ENCODE data around the gene LMAN1L. TPM values are rescaled to one million over a fixed set of nuclear protein-coding genes. Genes with fewer than 3 reads are reported as not detected.

The LMAN1L gene
- total RNA-seq, 1 experiment from 2014 or later, result not detected

DNA sequence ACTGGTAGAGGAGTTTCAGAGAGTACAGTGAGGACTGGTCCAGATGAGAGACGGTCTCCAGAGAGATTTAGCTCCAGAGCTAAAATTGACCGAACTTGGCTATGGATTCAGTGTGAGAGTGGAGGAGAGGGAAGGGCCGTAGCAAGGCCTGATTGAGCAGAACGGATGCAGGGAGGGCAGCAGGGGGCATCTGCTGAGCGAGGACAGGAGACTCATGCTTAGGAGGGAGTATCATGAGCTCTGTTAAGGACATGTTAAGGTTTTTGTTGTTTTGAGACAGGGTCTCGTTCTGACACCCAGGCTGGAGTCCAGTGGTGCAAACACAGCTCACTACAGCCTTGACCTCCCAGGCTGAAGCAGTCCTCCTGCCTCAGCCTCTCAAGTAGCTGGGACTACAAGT is 7.7 kb upstream of the LMAN1L start:
- Mint-ChIP-seq H3K4me3 (no peak overlapping the region), H3K4me1 (peaks cover 7% of the 10 kb centered on the region), H3K36me3 (peaks cover 7% of the 10 kb centered on the region; the same call in 1 of the 2 replicates), H3K9me3 (no peaks in the 10 kb centered on the region), H3K27me3 (ENCODE audit: low read depth) (no peaks in the 10 kb centered on the region), H3K27ac (peak overlapping the region; percentile 68; the same call in 1 of the 2 replicates)
- no peak for ATAC-seq
- no peak for DNase-seq (ENCODE audit: low spot score)
- ChIA-PET POLR2A (interaction anchor here (0.6 to 1.1 kb wide), 2 partner anchors 44 to 914 kb away, joined by 3 read pairs; no protein-coding TSS in a partner anchor), CTCF (interaction anchor here (0.7 to 5.0 kb wide), 7 partner anchors 11 to 173 kb away, joined by 3 to 30 read pairs (median 5); no protein-coding TSS in a partner anchor)
- TF ChIP-seq, protein P1, sequence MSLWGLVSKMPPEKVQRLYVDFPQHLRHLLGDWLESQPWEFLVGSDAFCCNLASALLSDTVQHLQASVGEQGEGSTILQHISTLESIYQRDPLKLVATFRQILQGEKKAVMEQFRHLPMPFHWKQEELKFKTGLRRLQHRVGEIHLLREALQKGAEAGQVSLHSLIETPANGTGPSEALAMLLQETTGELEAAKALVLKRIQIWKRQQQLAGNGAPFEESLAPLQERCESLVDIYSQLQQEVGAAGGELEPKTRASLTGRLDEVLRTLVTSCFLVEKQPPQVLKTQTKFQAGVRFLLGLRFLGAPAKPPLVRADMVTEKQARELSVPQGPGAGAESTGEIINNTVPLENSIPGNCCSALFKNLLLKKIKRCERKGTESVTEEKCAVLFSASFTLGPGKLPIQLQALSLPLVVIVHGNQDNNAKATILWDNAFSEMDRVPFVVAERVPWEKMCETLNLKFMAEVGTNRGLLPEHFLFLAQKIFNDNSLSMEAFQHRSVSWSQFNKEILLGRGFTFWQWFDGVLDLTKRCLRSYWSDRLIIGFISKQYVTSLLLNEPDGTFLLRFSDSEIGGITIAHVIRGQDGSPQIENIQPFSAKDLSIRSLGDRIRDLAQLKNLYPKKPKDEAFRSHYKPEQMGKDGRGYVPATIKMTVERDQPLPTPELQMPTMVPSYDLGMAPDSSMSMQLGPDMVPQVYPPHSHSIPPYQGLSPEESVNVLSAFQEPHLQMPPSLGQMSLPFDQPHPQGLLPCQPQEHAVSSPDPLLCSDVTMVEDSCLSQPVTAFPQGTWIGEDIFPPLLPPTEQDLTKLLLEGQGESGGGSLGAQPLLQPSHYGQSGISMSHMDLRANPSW (CRISPR knock-in tag; conservative IDR thresholded peaks at IDR 0.05; ENCODE audit: low read depth), result no peak
- TF ChIP-seq NR3C1 (CRISPR knock-in tag; conservative IDR thresholded peaks at IDR 0.05; ENCODE audit: low read depth) (no peak), TEAD1 (CRISPR knock-in tag; IDR thresholded peaks at IDR 0.05) (no peak), FOXJ3 (CRISPR knock-in tag; IDR thresholded peaks at IDR 0.05; ENCODE audit: borderline replicate concordance) (no peak)

- DNase-seq (ENCODE audit: low spot score) (no peak), ATAC-seq (no peak)
- POLR2A ChIA-PET, result interaction anchor here (0.6 to 1.3 kb wide), 2 partner anchors 20 to 229 kb away, joined by 3 read pairs; no protein-coding TSS in a partner anchor
- no peaks in the 10 kb centered on the region for H3K27me3 Mint-ChIP-seq (ENCODE audit: low read depth)
- H3K4me3 Mint-ChIP-seq, result no peak overlapping the region
- no peaks in the 10 kb centered on the region for H3K9me3 Mint-ChIP-seq
- peaks cover under 1% of the 10 kb centered on the region; the same call in 1 of the 2 replicates for H3K36me3 Mint-ChIP-seq
- TF ChIP-seq, protein P2, sequence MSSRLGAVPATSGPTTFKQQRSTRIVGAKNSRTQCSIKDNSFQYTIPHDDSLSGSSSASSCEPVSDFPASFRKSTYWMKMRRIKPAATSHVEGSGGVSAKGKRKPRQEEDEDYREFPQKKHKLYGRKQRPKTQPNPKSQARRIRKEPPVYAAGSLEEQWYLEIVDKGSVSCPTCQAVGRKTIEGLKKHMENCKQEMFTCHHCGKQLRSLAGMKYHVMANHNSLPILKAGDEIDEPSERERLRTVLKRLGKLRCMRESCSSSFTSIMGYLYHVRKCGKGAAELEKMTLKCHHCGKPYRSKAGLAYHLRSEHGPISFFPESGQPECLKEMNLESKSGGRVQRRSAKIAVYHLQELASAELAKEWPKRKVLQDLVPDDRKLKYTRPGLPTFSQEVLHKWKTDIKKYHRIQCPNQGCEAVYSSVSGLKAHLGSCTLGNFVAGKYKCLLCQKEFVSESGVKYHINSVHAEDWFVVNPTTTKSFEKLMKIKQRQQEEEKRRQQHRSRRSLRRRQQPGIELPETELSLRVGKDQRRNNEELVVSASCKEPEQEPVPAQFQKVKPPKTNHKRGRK (CRISPR knock-in tag; IDR thresholded peaks at IDR 0.05; ENCODE audit: borderline replicate concordance), result no peak
- TF ChIP-seq HMGA2 (CRISPR knock-in tag; IDR thresholded peaks at IDR 0.05), result no peak
- no peak for TF ChIP-seq ESRRA (CRISPR knock-in tag; IDR thresholded peaks at IDR 0.05; ENCODE audit: borderline replicate concordance)
- TF ChIP-seq ZNF232 (CRISPR knock-in tag; IDR thresholded peaks at IDR 0.05), result no peak
- no peak for TF ChIP-seq ZSCAN18 (CRISPR knock-in tag; IDR thresholded peaks at IDR 0.05)
- TF ChIP-seq TP53 (CRISPR knock-in tag; IDR thresholded peaks at IDR 0.05), result no peak
- TF ChIP-seq PREB (CRISPR knock-in tag; IDR thresholded peaks at IDR 0.05; ENCODE audit: borderline replicate concordance), result no peak
- no peak for TF ChIP-seq NR2C2 (CRISPR knock-in tag; IDR thresholded peaks at IDR 0.05)
- no peak for TF ChIP-seq AR (CRISPR knock-in tag; IDR thresholded peaks at IDR 0.05)
- no peak for TF ChIP-seq RORB (CRISPR knock-in tag; IDR thresholded peaks at IDR 0.05)
- no peak for TF ChIP-seq GRHL2 (CRISPR knock-in tag; IDR thresholded peaks at IDR 0.05; ENCODE audit: insufficient replicate concordance, severe bottlenecking)
- TF ChIP-seq FOXK1 (CRISPR knock-in tag; IDR thresholded peaks at IDR 0.05), result no peak
- TF ChIP-seq NFATC4 (CRISPR knock-in tag; IDR thresholded peaks at IDR 0.05), result no peak
- TF ChIP-seq MLX (CRISPR knock-in tag; IDR thresholded peaks at IDR 0.05), result no peak
- TF ChIP-seq, protein P3, sequence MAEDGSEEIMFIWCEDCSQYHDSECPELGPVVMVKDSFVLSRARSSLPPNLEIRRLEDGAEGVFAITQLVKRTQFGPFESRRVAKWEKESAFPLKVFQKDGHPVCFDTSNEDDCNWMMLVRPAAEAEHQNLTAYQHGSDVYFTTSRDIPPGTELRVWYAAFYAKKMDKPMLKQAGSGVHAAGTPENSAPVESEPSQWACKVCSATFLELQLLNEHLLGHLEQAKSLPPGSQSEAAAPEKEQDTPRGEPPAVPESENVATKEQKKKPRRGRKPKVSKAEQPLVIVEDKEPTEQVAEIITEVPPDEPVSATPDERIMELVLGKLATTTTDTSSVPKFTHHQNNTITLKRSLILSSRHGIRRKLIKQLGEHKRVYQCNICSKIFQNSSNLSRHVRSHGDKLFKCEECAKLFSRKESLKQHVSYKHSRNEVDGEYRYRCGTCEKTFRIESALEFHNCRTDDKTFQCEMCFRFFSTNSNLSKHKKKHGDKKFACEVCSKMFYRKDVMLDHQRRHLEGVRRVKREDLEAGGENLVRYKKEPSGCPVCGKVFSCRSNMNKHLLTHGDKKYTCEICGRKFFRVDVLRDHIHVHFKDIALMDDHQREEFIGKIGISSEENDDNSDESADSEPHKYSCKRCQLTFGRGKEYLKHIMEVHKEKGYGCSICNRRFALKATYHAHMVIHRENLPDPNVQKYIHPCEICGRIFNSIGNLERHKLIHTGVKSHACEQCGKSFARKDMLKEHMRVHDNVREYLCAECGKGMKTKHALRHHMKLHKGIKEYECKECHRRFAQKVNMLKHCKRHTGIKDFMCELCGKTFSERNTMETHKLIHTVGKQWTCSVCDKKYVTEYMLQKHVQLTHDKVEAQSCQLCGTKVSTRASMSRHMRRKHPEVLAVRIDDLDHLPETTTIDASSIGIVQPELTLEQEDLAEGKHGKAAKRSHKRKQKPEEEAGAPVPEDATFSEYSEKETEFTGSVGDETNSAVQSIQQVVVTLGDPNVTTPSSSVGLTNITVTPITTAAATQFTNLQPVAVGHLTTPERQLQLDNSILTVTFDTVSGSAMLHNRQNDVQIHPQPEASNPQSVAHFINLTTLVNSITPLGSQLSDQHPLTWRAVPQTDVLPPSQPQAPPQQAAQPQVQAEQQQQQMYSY (CRISPR knock-in tag; IDR thresholded peaks at IDR 0.05), result no peak
- no peak for TF ChIP-seq MXD4 (CRISPR knock-in tag; IDR thresholded peaks at IDR 0.05; ENCODE audit: borderline replicate concordance)
- CTCF ChIA-PET, result interaction anchor here (0.7 to 5.0 kb wide), 8 partner anchors 14 to 172 kb away, joined by 3 to 40 read pairs (median 9); partner anchors contain the start of genes CPLX3 and CSK
- H3K27ac Mint-ChIP-seq, result no peak overlapping the region
- peaks cover 6% of the 10 kb centered on the region for H3K4me1 Mint-ChIP-seq
Observed at GRCh38 chr15:74807282-74807681, 5.4 kb upstream of the LMAN1L start.
